HG03280 (cell line): ENCODE data around the gene OR7C1.
"Not testable (repeated sequence)": the region's sequence is repeated elsewhere in the genome, so short reads cannot be mapped to it uniquely, and the experiment has no call there.

ENCODE experiments used
- ATAC-seq: cut with Tn5 transposase; IDR thresholded peaks from one replicate; pipeline ENCODE4 v1.9.1; 2021; ENCODE audit warnings: mild to moderate bottlenecking, moderate library complexity; ENCODE audit not compliant: unreplicated experiment

OR7C1 gene

GRCh38 chr19:14835011-14835410 lies at the start of gene OR7C1, which contains the start of gene OR7A5:
Gene OR7C1 (minus strand): TSS chr19:14835185. CDS start chr19:14800136, 35,049 bp downstream.
Gene OR7A5 (minus strand): TSS chr19:14835185. CDS start chr19:14828241, 6,944 bp downstream.
- ATAC-seq = no peak

GRCh38 chr19:14871619-14872230 lies 36.7 kb upstream of the OR7C1 start:
- ATAC-seq = no peak

GRCh38 chr19:14868497-14868896 lies 33.5 kb upstream of the OR7C1 start:
- no peak for ATAC-seq

GRCh38 chr19:14848822-14849221 lies 13.8 kb upstream of the OR7C1 start, which contains the start of gene OR7A10:
Gene OR7A10 (minus strand): TSS chr19:14848922. CDS start chr19:14841877, 7,045 bp downstream.
- ATAC-seq = no peak

DNA sequence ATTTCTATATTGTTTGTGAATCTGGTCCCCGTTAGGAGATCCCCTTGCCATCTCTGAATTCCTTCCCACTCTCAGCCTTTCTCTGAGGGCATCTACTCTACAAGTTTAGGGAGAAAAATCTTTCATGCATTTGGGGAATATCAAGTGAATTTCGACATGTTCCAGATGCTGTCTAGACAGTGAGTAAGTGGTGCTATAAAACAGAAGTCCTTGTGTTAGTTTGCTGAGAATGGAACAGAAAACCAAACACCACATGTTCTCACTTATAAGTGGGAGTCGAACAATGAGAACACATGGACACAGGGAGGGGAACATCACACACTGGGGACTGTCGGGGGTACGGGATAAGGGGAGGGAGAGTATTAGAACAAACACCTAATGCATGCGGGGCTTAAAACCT lies 8.6 kb upstream of the OR7C1 start:
- no peak for ATAC-seq

- ATAC-seq = no peak
Observed at GRCh38 chr19:14843169-14843568, 8.2 kb upstream of the OR7C1 start.

DNA sequence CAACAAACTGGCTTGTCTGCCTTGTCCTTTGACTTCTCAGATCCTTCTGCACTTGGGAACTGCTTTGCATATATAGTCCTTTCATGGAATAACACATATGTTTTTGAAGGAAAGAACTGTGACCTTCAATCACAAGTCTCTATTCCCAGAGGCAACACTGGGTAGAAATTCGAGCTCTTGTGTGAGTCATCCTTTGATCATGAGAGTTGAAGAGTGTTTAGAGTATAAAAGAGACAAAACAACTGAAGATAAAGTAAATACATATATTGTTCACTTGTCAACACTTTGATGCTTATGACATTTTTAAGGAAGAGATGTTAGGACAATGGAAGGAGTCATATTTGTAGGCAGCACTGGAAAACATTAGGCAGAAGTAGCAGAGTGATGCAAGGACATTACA lies 5.2 kb upstream of the OR7C1 start:
- ATAC-seq = no peak

- no peak for ATAC-seq
Observed at GRCh38 chr19:14837391-14837790, 2.4 kb upstream of the OR7C1 start.

GRCh38 chr19:14830702-14831101 lies 4.3 kb downstream of the OR7C1 start:
- ATAC-seq = no peak

- ATAC-seq = no peak
Observed at GRCh38 chr19:14826006-14826405, 9.0 kb downstream of the OR7C1 start.

DNA sequence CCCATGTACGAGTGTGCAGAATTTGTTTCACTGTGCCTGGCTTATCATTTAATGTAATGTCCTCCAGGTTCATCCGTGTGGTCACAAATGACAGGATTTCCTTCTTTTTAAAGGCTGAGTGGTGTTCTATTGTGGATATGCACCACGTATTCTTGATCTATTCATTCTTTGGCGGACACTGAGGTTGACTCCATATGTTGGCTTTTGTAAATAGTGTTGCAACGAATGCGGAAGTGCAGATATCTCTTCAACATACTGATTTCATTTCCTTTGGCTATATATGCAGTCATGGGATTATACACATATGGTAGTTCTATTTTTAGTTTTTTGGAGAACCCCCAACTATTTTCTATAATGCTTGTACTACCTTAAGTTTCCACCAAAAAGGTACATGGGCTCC lies 13.0 kb downstream of the OR7C1 start:
- no peak for ATAC-seq

GRCh38 chr19:14818588-14818987 lies 16.4 kb downstream of the OR7C1 start:
- no peak for ATAC-seq

DNA sequence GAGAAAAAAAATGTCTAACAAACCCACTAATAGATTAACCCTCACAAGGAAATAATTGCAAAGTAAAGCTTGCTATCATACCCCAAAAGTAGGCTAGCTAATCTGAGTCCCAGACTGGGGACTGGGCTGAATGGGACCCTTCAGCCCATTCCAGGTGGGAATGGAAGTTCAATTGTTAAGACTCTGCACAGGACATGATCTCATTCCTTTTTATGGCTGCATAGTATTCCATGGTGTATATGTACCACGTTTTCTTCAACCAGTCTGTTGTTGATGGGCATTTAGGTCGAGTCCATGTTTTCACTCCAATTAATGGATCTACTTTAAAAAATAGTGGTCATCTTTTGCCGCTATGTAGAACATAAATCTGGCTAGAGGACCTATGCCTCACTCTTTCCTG lies 17.9 kb downstream of the OR7C1 start:
- ATAC-seq = no peak

DNA sequence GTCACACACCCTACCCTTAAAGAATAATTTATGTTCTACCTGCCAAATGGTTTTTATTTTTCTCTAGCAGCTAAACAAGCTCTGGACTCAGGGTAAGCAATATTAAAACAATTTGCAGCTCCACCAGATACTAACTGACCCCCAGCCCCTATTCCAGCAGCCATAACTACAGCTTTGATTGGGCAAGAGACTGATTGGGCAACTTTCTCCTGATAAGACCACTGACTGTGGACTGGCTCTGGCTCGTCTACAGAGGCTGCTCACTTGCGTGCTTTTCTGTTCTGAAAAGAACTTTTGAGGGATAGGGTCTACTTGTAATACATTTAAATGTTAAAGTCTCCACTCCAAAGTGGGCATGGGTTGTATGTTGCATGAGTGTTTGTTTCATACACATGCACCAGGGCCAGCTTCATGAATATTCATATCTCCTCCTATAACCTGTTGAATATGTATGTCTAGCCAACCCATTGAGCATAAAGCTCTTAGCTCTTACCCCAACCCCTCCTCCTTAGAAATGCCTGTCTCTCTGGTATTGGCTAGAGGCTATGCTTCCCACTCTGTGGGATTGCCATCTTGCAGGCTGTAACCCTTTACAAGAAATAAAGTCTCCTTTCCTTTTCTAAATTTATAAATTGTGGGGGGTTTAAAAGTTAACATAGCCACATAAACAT lies 19.9 kb downstream of the OR7C1 start:
- ATAC-seq = no peak

DNA sequence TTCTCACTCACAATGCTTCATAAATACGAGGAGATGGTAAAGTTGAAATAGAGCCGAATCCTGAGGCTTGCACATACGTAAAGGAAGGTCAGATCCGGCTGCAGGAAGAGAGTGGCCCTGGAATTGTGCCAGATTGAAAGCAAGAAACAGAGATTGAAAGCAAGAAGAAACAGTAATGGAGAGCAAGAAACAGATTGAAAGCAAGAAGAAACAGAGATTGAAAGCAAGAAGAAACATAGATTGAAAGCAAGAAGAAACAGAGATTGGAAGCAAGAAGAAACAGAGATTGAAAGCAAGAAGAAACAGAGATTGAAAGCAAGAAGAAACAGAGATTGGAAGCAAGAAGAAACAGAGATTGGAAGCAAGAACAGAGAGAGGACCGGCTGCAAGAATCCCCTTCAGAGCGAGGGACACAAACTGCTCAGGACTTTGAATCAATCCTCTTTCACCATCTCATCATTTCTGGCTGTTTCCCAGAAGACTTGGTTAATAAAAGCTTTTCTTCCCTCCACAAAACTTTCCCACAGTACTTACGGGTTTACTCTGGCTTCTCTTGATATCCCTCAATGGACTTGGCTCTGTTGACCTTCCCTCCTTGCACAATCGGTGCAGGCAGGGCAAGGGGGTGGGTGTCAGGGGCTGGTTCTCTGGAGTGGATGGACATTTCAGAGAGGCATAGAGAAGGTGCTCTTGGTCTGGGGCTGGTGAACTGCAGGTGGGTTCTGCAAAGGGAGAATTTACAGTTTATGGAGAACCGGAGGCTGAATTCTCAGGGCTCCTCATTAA lies 25.5 kb downstream of the OR7C1 start:
- no peak for ATAC-seq

DNA sequence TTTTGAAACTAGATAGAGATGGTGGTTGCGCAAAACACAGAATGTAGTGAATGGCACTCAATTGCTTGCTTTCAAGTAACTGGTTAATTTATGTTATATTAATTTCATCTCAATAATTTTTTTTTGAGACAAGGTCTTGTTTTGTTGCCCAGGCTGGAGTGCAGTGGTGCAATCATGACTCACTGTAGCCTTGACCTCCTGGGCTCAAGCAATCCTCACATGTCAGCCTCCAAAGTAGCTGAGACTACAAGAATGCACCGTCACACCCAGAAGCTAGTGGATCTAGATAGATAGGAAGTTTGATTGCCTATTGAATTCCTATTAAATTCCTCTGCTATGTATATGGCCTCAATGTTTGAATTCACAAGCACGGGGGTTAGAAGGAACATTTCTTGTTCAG lies 30.2 kb downstream of the OR7C1 start:
- ATAC-seq = no peak

- no peak for ATAC-seq
Observed at GRCh38 chr19:14798760-14799159, 36.2 kb downstream of the OR7C1 start.

DNA sequence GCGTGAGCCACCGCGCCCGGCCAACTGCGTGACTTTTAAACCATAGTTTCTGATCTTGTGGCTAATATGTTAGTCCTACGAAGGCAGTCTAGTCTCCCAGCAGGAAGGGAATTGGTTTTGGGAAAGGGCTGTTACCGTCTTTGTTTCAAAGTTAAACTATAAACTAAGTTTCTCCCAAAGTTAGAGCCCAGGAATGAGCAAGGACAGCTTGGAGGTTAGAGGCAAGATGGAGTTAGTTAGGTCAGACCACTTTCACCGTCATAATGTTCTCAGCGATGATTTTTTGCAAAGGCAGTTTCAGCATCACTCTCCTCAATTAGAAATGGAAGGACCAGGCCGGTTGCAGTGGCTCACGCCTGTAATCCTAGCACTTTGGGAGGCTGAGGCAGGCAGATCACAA lies 39.0 kb downstream of the OR7C1 start:
- no peak for ATAC-seq

GRCh38 chr19:14795078-14795721 lies 39.8 kb downstream of the OR7C1 start:
- no peak for ATAC-seq

DNA sequence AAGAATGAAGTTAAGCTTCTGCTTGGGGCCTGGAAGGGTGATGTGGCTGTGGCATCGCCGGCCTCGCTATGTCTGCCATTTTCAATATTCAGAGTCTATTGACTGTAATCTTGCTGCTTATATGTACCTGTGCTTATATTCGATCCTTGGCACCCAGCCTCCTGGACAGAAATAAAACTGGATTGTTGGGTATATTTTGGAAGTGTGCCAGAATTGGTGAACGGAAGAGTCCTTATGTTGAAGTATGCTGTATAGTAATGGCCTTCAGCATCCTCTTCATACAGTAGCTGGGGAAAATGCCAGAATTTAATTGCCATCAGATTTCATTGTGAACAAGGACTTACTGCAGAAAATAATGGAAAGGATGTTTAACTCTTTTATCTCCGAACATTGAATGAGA lies 42.7 kb downstream of the OR7C1 start:
- ATAC-seq = not testable (repeated sequence)

GRCh38 chr19:14786421-14786851 lies 48.5 kb downstream of the OR7C1 start:
- ATAC-seq = no peak
